H1 (cell line): ENCODE results near the gene SLC1A4. TPM values are rescaled to one million over a fixed set of nuclear protein-coding genes. Genes with fewer than 3 reads are reported as not detected.

Experiments
- CTCF ChIA-PET: fragments of 300-600 bp; sonication (Branson Sonifier 250); formaldehyde crosslinking; loops from one replicate; lab custom pipeline; 2021; ENCODE audit not compliant: partially characterized antibody; lab: Charles Lee
- POLR2A ChIA-PET: fragments of 300-600 bp; sonication (Branson Sonifier 250); formaldehyde crosslinking; loops from one replicate; lab custom pipeline; 2021; ENCODE audit warnings: inconsistent platforms; ENCODE audit not compliant: partially characterized antibody; lab: Charles Lee
- DNase-seq, 2 experiments: peaks; one replicate each; pipeline versions ENCODE4 v3.0.0 to v3.0.0-alpha.2; 2010 to 2022; ENCODE audit warnings: low spot score in 2 of 2, low read depth in 1 of 2, mixed read lengths in 1 of 2
- FAIRE-seq: peaks from 2 replicates; lab custom pipeline; 2011; peaks lifted over from hg19 to GRCh38; lab: Jason Lieb, UNC
- H2AFZ ChIP-seq: 2 replicates; pipeline ENCODE4 v1.8.1; 2012; ENCODE audit warnings: low read length, inconsistent platforms
- H2AK5ac ChIP-seq: 2 replicates; pipeline ENCODE4 v1.6.1; 2013; ENCODE audit warnings: low read depth, low read length
- H2BK120ac ChIP-seq: replicated peaks from 2 replicates; pipeline ENCODE3; 2013; ENCODE audit warnings: low read depth, low read length, inconsistent platforms
- H2BK12ac ChIP-seq: 2 replicates; pipeline ENCODE4 v1.6.1; 2013; ENCODE audit warnings: low read depth, low read length
- H2BK15ac ChIP-seq: 2 replicates; pipeline ENCODE4 v1.6.1; 2013; ENCODE audit warnings: low read length
- H2BK20ac ChIP-seq: 2 replicates; pipeline ENCODE4 v1.6.1; 2013; ENCODE audit warnings: low read length
- H2BK5ac ChIP-seq: 2 replicates; pipeline ENCODE4 v1.6.1; 2013; ENCODE audit warnings: low read depth, low read length
- H3K14ac ChIP-seq: 2 replicates; pipeline ENCODE4 v1.6.1; 2013; ENCODE audit warnings: inconsistent platforms; ENCODE audit not compliant: insufficient read length
- H3K18ac ChIP-seq: 2 replicates; pipeline ENCODE4 v1.6.1; 2013; ENCODE audit warnings: low read length; ENCODE audit errors: extremely low read depth
- H3K23ac ChIP-seq: 2 replicates; pipeline ENCODE4 v1.6.1; 2013; ENCODE audit warnings: inconsistent platforms; ENCODE audit not compliant: insufficient read length
- H3K23me2 ChIP-seq: 2 replicates; pipeline ENCODE4 v1.6.1; 2013; ENCODE audit warnings: low read depth, low read length
- H3K27ac ChIP-seq: 2 replicates; pipeline ENCODE4 v1.6.1; 2011; ENCODE audit warnings: low read depth, low read length, inconsistent platforms
- H3K27me3 ChIP-seq, 4 experiments: replicated peaks in 1 of 4; 1 replicate in 1 of 4; 2 replicates in 3 of 4; pipeline versions ENCODE4 v1.6.1 to v1.8.1; 2011 to 2013; ENCODE audit warnings: low read length in 3 of 4, mild to moderate bottlenecking in 3 of 4, inconsistent platforms in 2 of 4, mixed read lengths in 2 of 4, moderate library complexity in 1 of 4; ENCODE audit not compliant: control insufficient read depth in 3 of 4, insufficient read depth in 3 of 4; ENCODE audit errors: extremely low read depth in 1 of 4
- H3K36me3 ChIP-seq, 4 experiments: 2 replicates each; pipeline versions ENCODE4 v1.6.1 to v1.8.1; 2011 to 2013; ENCODE audit warnings: mild to moderate bottlenecking in 4 of 4, low read length in 3 of 4, moderate library complexity in 2 of 4, control low read depth in 1 of 4, inconsistent platforms in 1 of 4; ENCODE audit not compliant: insufficient read depth in 4 of 4, control insufficient read depth in 2 of 4
- H3K4ac ChIP-seq: replicated peaks from 2 replicates; pipeline ENCODE3; 2013; ENCODE audit warnings: low read length, low read depth, mixed read lengths, inconsistent platforms; ENCODE audit not compliant: insufficient read length
- H3K4me1 ChIP-seq, 4 experiments: replicated peaks in 1 of 4; 1 replicate in 1 of 4; 2 replicates in 3 of 4; pipeline versions ENCODE4 v1.6.1 to v1.8.1; 2011 to 2013; ENCODE audit warnings: low read length in 3 of 4, inconsistent platforms in 2 of 4, mixed read lengths in 1 of 4; ENCODE audit not compliant: insufficient read depth in 4 of 4, control insufficient read depth in 3 of 4
- H3K4me2 ChIP-seq, 2 experiments: 2 replicates each; pipeline versions ENCODE4 v1.6.1 to v1.8.1; 2011 to 2013; ENCODE audit warnings: low read depth in 2 of 2, low read length in 2 of 2, control low read depth in 1 of 2, inconsistent platforms in 1 of 2, mild to moderate bottlenecking in 1 of 2; ENCODE audit not compliant: insufficient read depth in 1 of 2
- H3K4me3 ChIP-seq, 4 experiments: fragments of 200-600, 300-600 bp in 1 of 4; sonication (generic), shearing (Covaris generic), sonication (Bioruptor Twin) in 1 of 4; 2 replicates each; pipeline versions ENCODE4 v1.5.1 to v1.8.1; 2011 to 2016; ENCODE audit warnings: low read length in 4 of 4, low read depth in 3 of 4, control low read depth in 2 of 4, inconsistent platforms in 2 of 4, mild to moderate bottlenecking in 2 of 4, mixed read lengths in 1 of 4, moderate library complexity in 1 of 4; ENCODE audit not compliant: insufficient read depth in 2 of 4; ENCODE audit errors: extremely low read depth in 1 of 4
- H3K56ac ChIP-seq: replicated peaks from 2 replicates; pipeline ENCODE3; 2013; ENCODE audit warnings: low read depth, mild to moderate bottlenecking, mixed read lengths, low read length, inconsistent platforms; ENCODE audit not compliant: insufficient read length
- H3K79me1 ChIP-seq: 2 replicates; pipeline ENCODE4 v1.6.1; 2013; ENCODE audit warnings: low read depth, low read length, control low read depth
- H3K79me2 ChIP-seq, 2 experiments: 2 replicates each; pipeline versions ENCODE4 v1.6.1 to v1.8.1; 2012 to 2013; ENCODE audit warnings: low read length in 2 of 2, mild to moderate bottlenecking in 2 of 2, inconsistent platforms in 1 of 2; ENCODE audit not compliant: insufficient read depth in 2 of 2, control insufficient read depth in 1 of 2
- H3K9ac ChIP-seq, 4 experiments: replicated peaks in 1 of 4; 1 replicate in 1 of 4; 2 replicates in 3 of 4; pipeline versions ENCODE4 v1.6.1 to v1.8.1; 2011 to 2013; ENCODE audit warnings: low read depth in 3 of 4, low read length in 3 of 4, control low read depth in 2 of 4, mild to moderate bottlenecking in 2 of 4, moderate library complexity in 2 of 4, inconsistent platforms in 1 of 4; ENCODE audit errors: extremely low read depth in 1 of 4
- H3K9me3 ChIP-seq, 2 experiments: 2 replicates each; pipeline versions ENCODE4 v1.6.1 to v1.8.1; 2012 to 2013; ENCODE audit warnings: mild to moderate bottlenecking in 2 of 2, moderate library complexity in 2 of 2, control low read depth in 1 of 2, inconsistent platforms in 1 of 2, low read depth in 1 of 2, low read length in 1 of 2, mixed read lengths in 1 of 2; ENCODE audit not compliant: insufficient read depth in 2 of 2
- H4K20me1 ChIP-seq, 2 experiments: replicated peaks in 1 of 2; 2 replicates each; pipeline versions ENCODE3 to v1.8.1; 2011 to 2013; ENCODE audit warnings: inconsistent platforms in 2 of 2, low read length in 2 of 2, mild to moderate bottlenecking in 1 of 2; ENCODE audit not compliant: insufficient read depth in 2 of 2, control insufficient read depth in 1 of 2
- H4K5ac ChIP-seq: 2 replicates; pipeline ENCODE4 v1.6.1; 2013; ENCODE audit warnings: low read length, low read depth, mixed read lengths, inconsistent platforms; ENCODE audit not compliant: insufficient read length
- H4K8ac ChIP-seq: 2 replicates; pipeline ENCODE4 v1.8.0; 2013; ENCODE audit warnings: mild to moderate bottlenecking, moderate library complexity, low read length, inconsistent platforms; ENCODE audit not compliant: insufficient read depth; ENCODE audit errors: extremely low read depth
- H4K91ac ChIP-seq: replicated peaks from 2 replicates; pipeline ENCODE3; 2013; ENCODE audit warnings: low read length, mixed read lengths, inconsistent platforms; ENCODE audit not compliant: insufficient read length
- ATF3 ChIP-seq: IDR thresholded peaks from 2 replicates; pipeline ENCODE4 v1.6.1; 2011; ENCODE audit warnings: low read depth, mild to moderate bottlenecking, low read length; ENCODE audit not compliant: insufficient read depth
- CBX8 ChIP-seq: fragments of 300-800, 300-1000 bp; sonication (generic); IDR thresholded peaks from 2 replicates; pipeline ENCODE4 v1.7.1; 2016; ENCODE audit warnings: low read depth, low read length, borderline replicate concordance
- CHD2 ChIP-seq: IDR thresholded peaks from 2 replicates; pipeline ENCODE4 v1.6.1; 2012; ENCODE audit warnings: low read length, improper control_type of control experiment
- EP300 ChIP-seq, 2 experiments: IDR thresholded peaks; 1 replicate in 1 of 2; 2 replicates in 1 of 2; pipeline ENCODE4 v1.6.1; 2011 to 2012; ENCODE audit warnings: low read depth in 2 of 2, low read length in 2 of 2, mild to moderate bottlenecking in 2 of 2, borderline replicate concordance in 1 of 2, inconsistent platforms in 1 of 2, moderate library complexity in 1 of 2
- POU5F1 ChIP-seq: IDR thresholded peaks from 2 replicates; pipeline ENCODE4 v1.6.1; 2011; ENCODE audit warnings: low read depth, mild to moderate bottlenecking, low read length, moderate library complexity
- SIN3A ChIP-seq, 2 experiments: IDR thresholded peaks in 1 of 2; conservative IDR thresholded peaks in 1 of 2; 2 replicates each; pipeline ENCODE4 v1.6.1; 2011 to 2012; ENCODE audit warnings: low read length in 2 of 2, improper control_type of control experiment in 1 of 2, low read depth in 1 of 2, mild to moderate bottlenecking in 1 of 2
- TEAD4 ChIP-seq: IDR thresholded peaks from 2 replicates; pipeline ENCODE4 v1.6.1; 2012; ENCODE audit warnings: low read depth, low read length, inconsistent platforms, mixed read lengths
- WGBS, 2 experiments: shearing (Covaris generic) in 1 of 2; methylation state at CpG; one replicate each; pipeline versions ENCODE4 v1.1.6 to v1.1.7; 2013 to 2015; ENCODE audit warnings: low lambda C conversion rate in 2 of 2, mixed read lengths in 2 of 2, inconsistent platforms in 1 of 2, low coverage in 1 of 2, missing lambda C conversion rate in 1 of 2; ENCODE audit not compliant: insufficient replicate concordance in 2 of 2, insufficient coverage in 1 of 2, insufficient read length in 1 of 2; ENCODE audit errors: extremely low coverage in 1 of 2, missing lambda C conversion rate in 1 of 2; 5-methylcytosine and 5-hydroxymethylcytosine counted together
- polyA plus RNA-seq, 7 experiments: library from polyadenylated mRNA; depleted of rRNA in 3 of 7; stranded (reverse) in 5 of 7; unstranded in 2 of 7; fragments of >200 nt in 5 of 7; fragments of 200-250 nt in 2 of 7; gene quantifications; 1 replicate in 5 of 7; 2 replicates in 1 of 7; 4 replicates in 1 of 7; pipeline versions ENCODE4 v1.2.1 to v1.2.3, GENCODE V29; 2011 to 2013; ENCODE audit warnings: missing spikeins in 2 of 7, mixed read lengths in 2 of 7
- total RNA-seq: library from RNA; stranded (reverse); fragmentation: NEBNext Ultra II Directional; extraction: Animal tissue kit (Norgen Biotek cat#: 25700); gene quantifications from 2 replicates; pipeline ENCODE4 v1.2.1, GENCODE V29; 2021
- TF ChIP-seq, protein P1 (sequence below): IDR thresholded peaks from 2 replicates; pipeline ENCODE4 v1.6.1; 2012; ENCODE audit warnings: low read length, inconsistent platforms

The SLC1A4 gene
- total and polyA plus RNA-seq, 2 of the 8 experiments (the other 6 are each of a cell fraction or from before 2014, with no cell fraction given): 0.44 to 0.86 TPM

GRCh38 chr2:64990876-64991275 lies 1.7 kb downstream of the SLC1A4 start:
- H3K23me2 ChIP-seq: peaks cover 12% of the 10 kb centered on the region; the same call in 1 of the 2 replicates
- TF ChIP-seq, protein P1, sequence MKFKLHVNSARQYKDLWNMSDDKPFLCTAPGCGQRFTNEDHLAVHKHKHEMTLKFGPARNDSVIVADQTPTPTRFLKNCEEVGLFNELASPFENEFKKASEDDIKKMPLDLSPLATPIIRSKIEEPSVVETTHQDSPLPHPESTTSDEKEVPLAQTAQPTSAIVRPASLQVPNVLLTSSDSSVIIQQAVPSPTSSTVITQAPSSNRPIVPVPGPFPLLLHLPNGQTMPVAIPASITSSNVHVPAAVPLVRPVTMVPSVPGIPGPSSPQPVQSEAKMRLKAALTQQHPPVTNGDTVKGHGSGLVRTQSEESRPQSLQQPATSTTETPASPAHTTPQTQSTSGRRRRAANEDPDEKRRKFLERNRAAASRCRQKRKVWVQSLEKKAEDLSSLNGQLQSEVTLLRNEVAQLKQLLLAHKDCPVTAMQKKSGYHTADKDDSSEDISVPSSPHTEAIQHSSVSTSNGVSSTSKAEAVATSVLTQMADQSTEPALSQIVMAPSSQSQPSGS: no peak
- TF ChIP-seq CHD2 (no peak), POU5F1 (no peak), CBX8 (no peak), EP300 (IDR thresholded peaks at IDR 0.05; ENCODE audit: borderline replicate concordance in 1 of 2, low read depth in 2 of 2, low read length in 2 of 2) (no peak), SIN3A (conservative IDR thresholded peaks at IDR 0.05 in 1 of 2, IDR thresholded peaks at IDR 0.05 in 1 of 2; ENCODE audit: low read depth in 1 of 2, low read length in 2 of 2) (no peak), ATF3 (no peak), TEAD4 (no peak)
- no peaks in the 10 kb centered on the region for H3K79me2 ChIP-seq
- H3K4me3 ChIP-seq: no peak overlapping the region
- H4K91ac ChIP-seq: no peak overlapping the region
- peaks cover 28 to 61% (median 49%) of the 10 kb centered on the region in 4 experiments for H3K27me3 ChIP-seq
- H3K79me1 ChIP-seq: no peaks in the 10 kb centered on the region
- peaks cover 0 to 4% (median 0%) of the 10 kb centered on the region in 4 experiments; a peak in 1 of 8 replicates for H3K36me3 ChIP-seq
- no peak overlapping the region for H3K27ac ChIP-seq
- H3K18ac ChIP-seq: no peak overlapping the region
- no peak overlapping the region for H4K8ac ChIP-seq
- no peak overlapping the region for H2AK5ac ChIP-seq
- no peak overlapping the region for H2BK20ac ChIP-seq
- no peak overlapping the region for H4K5ac ChIP-seq
- 82% methylated on average over 1 of the region's 1 CpG; no CpG with 5 or more reads in 1 of the 2 experiments for WGBS, 2 experiments
- H3K14ac ChIP-seq: no peak overlapping the region
- peaks cover 0 to 10% of the 10 kb centered on the region in 2 experiments for H4K20me1 ChIP-seq
- H3K9me3 ChIP-seq: no peaks in the 10 kb centered on the region
- H3K4me1 ChIP-seq: peaks cover 0 to 7% (median 5%) of the 10 kb centered on the region in 4 experiments; a peak in 5 of 7 replicates
- H3K23ac ChIP-seq: no peak overlapping the region
- no peak overlapping the region for H2BK12ac ChIP-seq
- DNase-seq: no peak
- POLR2A ChIA-PET: interaction anchor here (2.5 kb wide), 1 partner anchor 11 kb away, joined by 9 read pairs; no protein-coding TSS in a partner anchor
- CTCF ChIA-PET: interaction anchor here (1.1 to 6.9 kb wide), 5 partner anchors 10 to 484 kb away, joined by 4 to 28 read pairs (median 5); no protein-coding TSS in a partner anchor
- H2BK5ac ChIP-seq: no peak overlapping the region
- no peak overlapping the region for H2AFZ ChIP-seq
- H2BK15ac ChIP-seq: no peak overlapping the region
- H3K4me2 ChIP-seq: peak overlapping the region in 1 of 2 experiments; percentile 68; a peak in 1 of 4 replicates
- H2BK120ac ChIP-seq: no peak overlapping the region
- no peak overlapping the region for H3K4ac ChIP-seq
- H3K9ac ChIP-seq: no peak overlapping the region
- FAIRE-seq: no peak
- no peak overlapping the region for H3K56ac ChIP-seq
